Testis (tissue), 3 donors: ENCODE data around the gene AMMECR1. TPM values are rescaled to one million over a fixed set of nuclear protein-coding genes. Genes with fewer than 3 reads are reported as not detected.

Source experiments
- DNase-seq: peaks from one replicate; pipeline ENCODE4 v3.0.0-alpha.2; 2019
- H3K27ac ChIP-seq, 2 donors: fragments of 200-600 bp; sonication (generic); one replicate each; pipeline ENCODE4 v1.5.1; 2019
- H3K27me3 ChIP-seq: fragments of 200-600 bp; sonication (generic); one replicate; pipeline ENCODE4 v1.5.1; 2019
- H3K36me3 ChIP-seq: fragments of 200-600 bp; sonication (generic); one replicate; pipeline ENCODE4 v1.5.1; 2017; ENCODE audit warnings: low read depth; ENCODE audit errors: missing control alignments
- H3K4me1 ChIP-seq: fragments of 200-600 bp; sonication (generic); one replicate; pipeline ENCODE4 v1.5.1; 2019
- H3K4me3 ChIP-seq, 2 donors: fragments of 200-600 bp; sonication (generic); one replicate each; pipeline ENCODE4 v1.5.1; 2017 to 2019
- H3K9me3 ChIP-seq: fragments of 200-600 bp; sonication (generic); one replicate; pipeline ENCODE4 v1.5.1; 2017
- POLR2A ChIP-seq: fragments of 450-650 bp; IDR thresholded peaks from one replicate; pipeline ENCODE4 v1.6.1; 2017; ENCODE audit warnings: antibody characterized with exemption, mild to moderate bottlenecking, moderate library complexity
- WGBS, 2 donors: methylation state at CpG; one replicate each; pipeline ENCODE4 v1.1.5; 2018; 5-methylcytosine and 5-hydroxymethylcytosine counted together
- intact Hi-C: fragments of 100-400 bp; cut with DNase I; formaldehyde crosslinking; loops from one replicate; pipeline ENCODE4 v1.15.1; 2023; ENCODE audit warnings: low total_unique reads
- polyA plus RNA-seq: library from polyadenylated mRNA; stranded (reverse); fragments of 350-450 nt; fragmentation: Illumina TruSeq; extraction: RNeasy Lipid Tissue Mini Kit (QIAGEN cat#74804); gene quantifications from one replicate; pipeline ENCODE4 v1.2.3, GENCODE V29; 2014; ENCODE audit warnings: low read depth, low replicate concordance; ENCODE audit not compliant: insufficient read depth
- total RNA-seq, 2 donors: library from RNA; depleted of rRNA; stranded (reverse); fragments of >200 nt; gene quantifications; one replicate each; pipeline ENCODE4 v1.2.3, GENCODE V29; 2016
- TF ChIP-seq, protein P1 (sequence below), 3 experiments: fragments of 450-650 bp in 2 of 3; fragments of 200-600 bp in 1 of 3; sonication (generic) in 1 of 3; IDR thresholded peaks; one replicate each; pipeline ENCODE4 v1.5.1; 2016 to 2019; ENCODE audit warnings: antibody characterized with exemption in 3 of 3, mild to moderate bottlenecking in 2 of 3, moderate library complexity in 1 of 3

AMMECR1 gene
- total and polyA plus RNA-seq, 3 donors from 2014 or later: 3.3 to 5.7 (median 5.4) TPM

GRCh38 chrX:110308220-110308619 lies 9.7 kb downstream of the AMMECR1 start:
- H3K27ac ChIP-seq: no peak overlapping the region
- no peak for DNase-seq
- no peak overlapping the region for H3K4me3 ChIP-seq
- H3K36me3 ChIP-seq: no peaks in the 10 kb centered on the region
- no peak for TF ChIP-seq POLR2A
- TF ChIP-seq, protein P1, sequence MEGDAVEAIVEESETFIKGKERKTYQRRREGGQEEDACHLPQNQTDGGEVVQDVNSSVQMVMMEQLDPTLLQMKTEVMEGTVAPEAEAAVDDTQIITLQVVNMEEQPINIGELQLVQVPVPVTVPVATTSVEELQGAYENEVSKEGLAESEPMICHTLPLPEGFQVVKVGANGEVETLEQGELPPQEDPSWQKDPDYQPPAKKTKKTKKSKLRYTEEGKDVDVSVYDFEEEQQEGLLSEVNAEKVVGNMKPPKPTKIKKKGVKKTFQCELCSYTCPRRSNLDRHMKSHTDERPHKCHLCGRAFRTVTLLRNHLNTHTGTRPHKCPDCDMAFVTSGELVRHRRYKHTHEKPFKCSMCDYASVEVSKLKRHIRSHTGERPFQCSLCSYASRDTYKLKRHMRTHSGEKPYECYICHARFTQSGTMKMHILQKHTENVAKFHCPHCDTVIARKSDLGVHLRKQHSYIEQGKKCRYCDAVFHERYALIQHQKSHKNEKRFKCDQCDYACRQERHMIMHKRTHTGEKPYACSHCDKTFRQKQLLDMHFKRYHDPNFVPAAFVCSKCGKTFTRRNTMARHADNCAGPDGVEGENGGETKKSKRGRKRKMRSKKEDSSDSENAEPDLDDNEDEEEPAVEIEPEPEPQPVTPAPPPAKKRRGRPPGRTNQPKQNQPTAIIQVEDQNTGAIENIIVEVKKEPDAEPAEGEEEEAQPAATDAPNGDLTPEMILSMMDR (IDR thresholded peaks at IDR 0.05): no peak
- WGBS, 2 donors: 96 to 97% methylated on average over 2 of the region's 2 CpGs
- no peaks in the 10 kb centered on the region for H3K9me3 ChIP-seq
- H3K4me1 ChIP-seq: no peaks in the 10 kb centered on the region
- intact Hi-C loops: no loop called here
- H3K27me3 ChIP-seq: no peaks in the 10 kb centered on the region

DNA sequence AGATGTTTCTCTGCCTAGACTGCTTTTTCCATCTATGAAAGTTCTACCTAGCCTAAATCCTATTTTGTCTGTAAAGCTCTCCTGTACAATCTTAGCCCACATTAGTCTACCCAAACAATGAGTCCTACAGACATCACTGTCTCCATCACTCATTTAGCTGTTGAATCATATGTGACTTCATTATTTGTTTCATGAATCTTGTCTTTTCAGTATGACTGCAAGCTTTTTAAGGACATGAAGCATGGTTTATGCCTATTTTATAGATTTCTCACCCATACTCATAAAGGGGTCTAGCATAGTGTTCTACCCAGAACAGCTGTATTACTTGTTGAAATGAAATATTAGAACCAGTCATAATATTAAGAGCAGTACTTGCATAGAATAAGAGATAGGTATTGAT lies 13.0 kb downstream of the AMMECR1 start:
- H3K27me3 ChIP-seq: no peaks in the 10 kb centered on the region
- H3K4me1 ChIP-seq: no peaks in the 10 kb centered on the region
- intact Hi-C loops: no loop called here
- TF ChIP-seq POLR2A: no peak
- TF ChIP-seq, protein P1 (IDR thresholded peaks at IDR 0.05): no peak
- no peaks in the 10 kb centered on the region for H3K9me3 ChIP-seq
- H3K27ac ChIP-seq: no peak overlapping the region
- no peaks in the 10 kb centered on the region for H3K36me3 ChIP-seq
- H3K4me3 ChIP-seq: no peak overlapping the region
- DNase-seq: no peak

GRCh38 chrX:110304371-110304770 lies 13.5 kb downstream of the AMMECR1 start:
- no peak overlapping the region for H3K4me3 ChIP-seq
- no peaks in the 10 kb centered on the region for H3K36me3 ChIP-seq
- no peak for TF ChIP-seq POLR2A
- TF ChIP-seq, protein P1 (IDR thresholded peaks at IDR 0.05): no peak
- intact Hi-C loops: no loop called here
- 78 to 90% methylated on average over 1 of the region's 1 CpG for WGBS, 2 donors
- no peak for DNase-seq
- H3K4me1 ChIP-seq: no peaks in the 10 kb centered on the region
- H3K9me3 ChIP-seq: no peaks in the 10 kb centered on the region
- no peak overlapping the region for H3K27ac ChIP-seq
- H3K27me3 ChIP-seq: no peaks in the 10 kb centered on the region

GRCh38 chrX:110302975-110303374 lies 14.9 kb downstream of the AMMECR1 start:
- no peak for DNase-seq

GRCh38 chrX:110301194-110301593 lies 16.7 kb downstream of the AMMECR1 start:
- no peak for TF ChIP-seq POLR2A
- TF ChIP-seq, protein P1 (IDR thresholded peaks at IDR 0.05): no peak
- Histone ChIP-seq H3K4me1 (no peaks in the 10 kb centered on the region), H3K9me3 (no peaks in the 10 kb centered on the region), H3K27ac (no peak overlapping the region), H3K27me3 (no peaks in the 10 kb centered on the region), H3K36me3 (no peaks in the 10 kb centered on the region), H3K4me3 (no peak overlapping the region)
- intact Hi-C loops: no loop called here
- DNase-seq: no peak
- WGBS, 2 donors: 86 to 100% methylated on average over 1 of the region's 1 CpG

More at GRCh38 chrX:110302975-110303374, 14.9 kb downstream of the AMMECR1 start:
- Histone ChIP-seq H3K4me1 (no peaks in the 10 kb centered on the region), H3K36me3 (no peaks in the 10 kb centered on the region), H3K27ac (no peak overlapping the region), H3K27me3 (no peaks in the 10 kb centered on the region), H3K4me3 (no peak overlapping the region), H3K9me3 (no peaks in the 10 kb centered on the region)
- WGBS, 2 donors: 94 to 95% methylated on average over 3 of the region's 3 CpGs
- TF ChIP-seq, protein P1 (IDR thresholded peaks at IDR 0.05): no peak
- no peak for TF ChIP-seq POLR2A
- intact Hi-C loops: no loop called here
